GM12892 (cell line): Measurements from ENCODE around the gene INO80E.

Source experiments
- POLR2A ChIP-seq: IDR thresholded peaks from 2 replicates; pipeline ENCODE4 v1.6.1; 2011; ENCODE audit warnings: low read depth, low read length, control low read depth
- TAF1 ChIP-seq: IDR thresholded peaks from 2 replicates; pipeline ENCODE4 v1.6.1; 2011; ENCODE audit warnings: low read depth, mild to moderate bottlenecking, control low read depth, low read length, borderline replicate concordance

DNA sequence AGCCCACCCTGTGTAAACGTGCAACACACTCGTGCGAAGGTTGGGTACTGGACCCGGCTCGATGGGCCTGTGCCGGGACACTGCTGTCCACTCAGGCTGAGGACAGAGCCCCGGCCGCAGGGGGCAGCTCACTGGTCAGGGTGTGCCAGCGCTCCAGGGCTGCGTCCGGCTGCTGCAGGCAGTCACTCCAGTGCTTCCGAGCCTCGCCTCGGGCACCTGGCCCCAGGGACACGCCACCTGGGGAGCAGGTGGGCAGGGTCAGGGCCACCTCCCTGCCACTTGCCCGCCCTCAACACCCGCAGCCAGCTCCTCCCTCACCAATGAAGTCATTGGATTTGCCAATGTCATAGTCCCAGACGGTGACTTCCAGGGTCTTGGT is 10.0 kb downstream of the INO80E start:
- no peak for TF ChIP-seq POLR2A
- no peak for TF ChIP-seq TAF1
